ENCODE data around the gene LMO7.

The LMO7 gene

DNA sequence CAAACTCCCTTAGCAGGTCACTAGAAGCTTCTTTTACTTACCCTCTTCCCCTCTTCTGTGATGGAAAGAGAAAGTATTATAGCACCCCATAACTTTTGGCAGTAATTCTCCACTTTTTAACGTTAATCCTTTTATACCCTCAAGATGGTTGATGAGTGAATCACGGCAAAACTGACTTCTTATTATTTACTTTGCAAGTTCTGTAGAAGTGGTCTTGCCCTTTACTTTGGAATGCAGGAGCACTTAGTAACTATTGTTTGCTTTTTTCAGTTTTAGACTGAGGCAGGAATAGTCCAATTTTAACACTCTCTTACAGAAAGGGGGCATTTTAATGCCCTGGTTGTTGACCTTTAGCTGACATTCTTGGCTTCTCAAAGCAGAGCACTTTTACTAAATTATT, 260.1 kb downstream of the LMO7 start:
- no peak for DNase-seq (ENCODE audit: low spot score)

GRCh38 chr13:75897386-75897785, 261.3 kb downstream of the LMO7 start:
- no peak for DNase-seq (ENCODE audit: low spot score)

- no peak for DNase-seq (ENCODE audit: low spot score)
Observed at GRCh38 chr13:75901501-75901900, 265.4 kb downstream of the LMO7 start.

- no peak for DNase-seq (ENCODE audit: low spot score)
Observed at GRCh38 chr13:75902166-75903104, 266.3 kb downstream of the LMO7 start.

DNA sequence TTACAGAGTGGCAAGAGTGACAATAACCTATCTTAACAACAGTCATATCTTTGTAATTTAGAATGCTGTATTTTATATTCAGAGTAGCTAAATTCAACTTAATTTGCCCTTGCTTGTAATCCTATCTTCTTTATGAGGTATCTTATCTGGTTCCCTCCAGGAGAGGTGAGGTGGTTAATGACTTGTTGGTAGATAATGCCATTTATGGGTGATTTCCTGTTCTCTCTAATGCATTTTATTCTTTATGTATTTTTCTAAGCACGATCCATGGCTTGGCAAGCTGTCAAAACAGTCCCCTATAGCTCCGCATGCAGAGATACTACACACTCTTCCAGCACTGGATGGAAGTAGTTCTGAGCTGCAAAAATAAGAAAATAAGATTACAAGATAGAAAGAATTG, 267.9 kb downstream of the LMO7 start:
- no peak for DNase-seq (ENCODE audit: low spot score)

GRCh38 chr13:75906315-75906714, 270.2 kb downstream of the LMO7 start:
- DNase-seq (ENCODE audit: low spot score), result no peak

DNA sequence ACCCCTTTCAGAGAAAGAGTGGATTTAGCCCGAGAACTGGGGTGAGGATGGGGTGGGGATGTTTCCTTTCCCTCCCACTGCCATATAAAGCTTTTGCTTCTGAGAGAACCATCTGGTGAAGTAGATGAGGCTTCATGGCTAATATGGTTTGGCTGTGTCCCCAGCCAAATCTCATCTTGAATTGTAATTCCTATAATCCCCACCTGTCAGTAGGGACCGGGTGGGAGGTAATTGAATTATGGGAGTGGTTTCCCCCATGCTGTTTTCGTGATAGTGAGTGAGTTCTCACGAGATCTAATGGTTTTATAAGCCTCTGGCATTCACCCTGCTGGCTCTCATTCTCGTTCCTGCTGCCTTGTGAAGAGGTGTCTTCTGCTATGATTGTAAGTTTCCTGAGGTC, 270.9 kb downstream of the LMO7 start:
- no peak for DNase-seq (ENCODE audit: low spot score)

DNA sequence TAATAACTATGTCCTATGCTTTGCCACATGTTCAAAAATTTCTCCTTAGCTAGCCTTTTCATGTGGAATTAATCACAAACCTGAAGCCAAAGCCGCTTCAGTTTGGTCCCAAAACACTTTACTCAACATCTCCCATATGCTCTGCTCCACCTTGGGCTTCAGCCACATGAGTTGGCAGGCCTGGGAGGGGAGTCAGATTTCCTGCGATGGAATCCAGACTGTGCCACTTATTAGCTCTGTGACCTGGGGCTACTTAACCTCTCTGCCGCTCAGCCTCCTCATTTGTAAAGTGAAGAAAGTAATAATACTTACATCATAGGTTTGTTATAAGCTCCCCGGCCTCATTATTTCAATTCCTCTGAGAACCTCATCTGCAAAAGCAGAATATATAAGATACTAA, 272.0 kb downstream of the LMO7 start:
- no peak for DNase-seq (ENCODE audit: low spot score)

All from germinal center (tissue), 1 donor.